ENCODE data around the gene KAZN.

KAZN gene

GRCh38 chr1:14794136-14794768 is 195.8 kb downstream of the KAZN start:
- no peak for DNase-seq (ENCODE audit: low read depth in 2 of 2)

DNA sequence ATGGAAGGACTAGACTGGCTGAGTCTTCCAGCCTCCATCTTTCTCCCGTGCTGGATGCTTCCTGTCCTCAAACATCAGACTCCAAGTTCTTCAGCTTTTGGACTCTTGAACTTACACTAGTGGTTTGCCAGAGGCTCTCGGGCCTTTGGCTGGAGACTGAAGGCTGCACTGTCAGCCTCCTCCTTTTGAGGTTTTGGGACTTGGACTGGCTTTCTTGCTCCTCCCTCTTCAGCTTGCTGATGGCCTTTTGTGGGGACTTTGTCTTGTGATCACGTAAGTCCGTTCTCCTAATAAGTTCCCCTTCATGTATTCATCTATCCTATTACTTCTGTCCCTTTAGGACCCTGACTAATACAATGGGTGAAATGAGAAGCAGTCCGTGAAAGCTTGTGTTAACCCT is 196.4 kb downstream of the KAZN start:
- DNase-seq (ENCODE audit: low read depth in 2 of 2), result no peak

- no peak for DNase-seq (ENCODE audit: low read depth in 2 of 2)
These were observed 197.1 kb downstream of the KAZN start for GRCh38 chr1:14795589-14795988.

GRCh38 chr1:14800014-14800413 is 201.5 kb downstream of the KAZN start:
- DNase-seq (ENCODE audit: low read depth in 2 of 2), result no peak

- DNase-seq (ENCODE audit: low read depth in 2 of 2), result no peak
These were observed 202.1 kb downstream of the KAZN start for GRCh38 chr1:14800500-14801076.

- no peak for DNase-seq (ENCODE audit: low read depth in 2 of 2)
These were observed 204.7 kb downstream of the KAZN start for GRCh38 chr1:14803002-14803789.

GRCh38 chr1:14804626-14805025 is 206.1 kb downstream of the KAZN start:
- DNase-seq (ENCODE audit: low read depth in 2 of 2), result no peak

- DNase-seq (ENCODE audit: low read depth in 2 of 2), result no peak
These were observed 208.3 kb downstream of the KAZN start for GRCh38 chr1:14806772-14807171.

GRCh38 chr1:14808768-14809167 is 210.3 kb downstream of the KAZN start:
- no peak for DNase-seq (ENCODE audit: low read depth in 2 of 2)

DNA sequence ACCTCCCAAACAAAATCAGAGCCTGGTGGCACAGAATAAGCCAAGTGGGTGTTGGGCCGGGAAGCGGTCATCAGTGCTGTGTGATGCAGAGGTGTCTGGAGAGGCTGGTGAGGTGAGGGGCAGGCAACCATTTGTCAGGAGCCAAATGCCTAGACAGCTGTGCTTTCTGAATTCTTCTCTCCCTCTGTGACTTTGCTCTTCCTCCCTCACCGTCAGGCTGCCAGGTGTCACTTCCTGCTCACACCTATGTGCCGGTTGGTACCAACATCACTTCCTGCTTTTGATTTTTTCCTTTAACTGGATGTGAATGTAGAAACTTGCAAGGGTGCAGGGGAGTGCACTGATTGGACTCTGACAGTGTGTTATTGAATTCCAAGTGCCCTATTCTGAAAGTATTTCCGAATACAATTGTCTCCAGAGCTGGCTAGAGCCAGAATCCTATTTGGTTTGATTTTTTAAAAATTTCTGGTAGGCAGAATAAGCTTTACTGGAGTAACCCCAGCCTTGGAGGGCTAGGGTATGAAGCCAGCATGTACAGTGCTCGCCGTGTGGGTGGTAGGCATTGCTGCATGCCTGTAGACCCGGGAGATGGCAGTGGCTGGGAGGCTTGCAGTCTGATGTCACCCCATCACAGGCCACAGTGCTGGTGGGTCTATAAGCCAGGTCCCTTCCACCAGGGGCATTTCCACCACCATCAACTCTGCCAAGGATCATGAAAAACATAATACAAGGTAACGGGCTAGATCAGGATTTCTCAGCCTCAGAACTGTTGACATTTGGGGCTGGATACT is 210.9 kb downstream of the KAZN start:
- DNase-seq (ENCODE audit: low read depth in 2 of 2), result no peak

GRCh38 chr1:14810595-14811361 is 212.3 kb downstream of the KAZN start:
- no peak for DNase-seq (ENCODE audit: low read depth in 2 of 2)

DNA sequence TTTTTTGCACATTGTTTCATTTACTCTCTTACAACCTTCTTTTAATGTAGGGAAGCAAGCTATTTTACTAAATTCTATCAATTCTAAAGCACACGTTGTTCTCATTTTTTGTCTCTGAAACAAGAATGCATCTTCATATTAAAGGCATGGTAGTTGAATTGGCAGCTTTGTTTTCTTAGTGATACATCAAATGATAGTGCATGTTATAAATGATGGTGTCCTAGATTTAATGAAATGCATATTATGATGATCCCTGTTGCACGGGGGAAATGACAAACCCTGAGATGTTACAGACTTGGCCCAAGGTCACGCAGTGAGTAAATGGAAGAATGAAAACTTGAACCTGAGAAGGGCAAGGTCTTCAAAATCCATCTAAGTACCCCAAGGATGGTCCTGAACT is 213.1 kb downstream of the KAZN start:
- DNase-seq (ENCODE audit: low read depth in 2 of 2), result no peak

DNA sequence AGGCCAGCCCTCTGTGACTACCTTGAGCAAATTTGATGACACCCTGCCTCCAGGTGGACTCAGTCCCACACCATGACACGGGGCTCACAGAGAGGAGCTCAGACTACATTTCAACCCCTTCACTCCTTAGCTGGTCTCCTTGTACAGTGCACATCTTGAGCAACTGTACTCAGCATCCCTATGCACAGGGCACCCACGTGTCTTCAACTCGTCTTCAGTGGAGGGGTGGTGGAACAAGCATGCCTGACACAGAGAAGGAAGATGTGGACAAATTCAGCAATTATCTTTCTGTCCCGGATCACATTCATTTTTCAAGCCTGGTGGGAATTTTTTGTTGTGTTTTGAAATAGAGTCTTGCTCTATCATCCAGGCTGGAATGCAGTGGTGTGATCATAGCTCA is 213.7 kb downstream of the KAZN start:
- DNase-seq (ENCODE audit: low read depth in 2 of 2), result no peak

- no peak for DNase-seq (ENCODE audit: low read depth in 2 of 2)
These were observed 216.8 kb downstream of the KAZN start for GRCh38 chr1:14815175-14815877.

DNA sequence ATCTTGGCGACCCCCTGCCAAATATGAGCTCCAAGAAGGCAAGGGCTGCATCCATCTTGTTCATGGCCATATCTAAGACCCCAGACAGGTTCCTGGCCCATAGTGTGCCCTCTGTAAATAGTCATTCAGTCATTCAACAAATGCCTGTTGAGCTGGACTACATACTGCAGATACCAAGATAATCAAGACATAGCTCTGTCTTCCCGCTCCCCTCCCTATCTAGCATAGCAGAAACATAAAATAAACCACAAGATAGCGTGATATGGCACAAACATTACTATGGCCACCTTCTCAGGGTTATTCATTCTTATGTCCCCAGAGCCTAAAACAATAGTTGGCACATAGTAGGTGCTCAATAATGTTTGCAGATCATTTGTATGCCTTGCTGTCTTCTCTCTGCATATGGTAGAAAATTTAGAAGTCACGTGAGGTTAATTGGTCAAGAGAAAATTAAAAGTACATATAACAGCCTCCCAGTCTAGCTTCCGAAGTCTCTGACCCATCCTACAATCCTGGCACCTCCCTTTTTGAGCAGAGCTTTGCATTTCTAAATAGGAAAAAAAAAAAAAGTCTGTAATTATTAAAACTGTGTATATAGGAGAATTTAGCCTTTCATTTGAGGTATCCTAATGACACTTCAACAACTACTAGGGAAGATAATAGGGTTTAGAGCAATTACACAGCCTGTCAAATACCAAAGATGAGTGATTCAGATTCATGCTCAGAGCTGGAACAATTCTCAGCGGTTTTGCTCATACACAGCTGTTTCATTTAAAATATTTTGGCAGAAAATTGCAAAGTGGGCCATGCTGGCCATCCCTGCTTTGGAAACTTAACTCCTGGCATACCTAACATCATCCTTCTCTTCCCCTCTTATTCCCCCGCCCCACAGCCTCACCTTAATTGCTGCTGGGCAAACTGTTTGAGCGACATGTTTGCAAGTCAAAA is 219.0 kb downstream of the KAZN start:
- no peak for DNase-seq (ENCODE audit: low read depth in 2 of 2)

GRCh38 chr1:14820295-14821085 is 222.0 kb downstream of the KAZN start:
- no peak for DNase-seq (ENCODE audit: low read depth in 2 of 2)

GRCh38 chr1:14822493-14822892 is 224.0 kb downstream of the KAZN start:
- no peak for DNase-seq (ENCODE audit: low read depth in 2 of 2)

DNA sequence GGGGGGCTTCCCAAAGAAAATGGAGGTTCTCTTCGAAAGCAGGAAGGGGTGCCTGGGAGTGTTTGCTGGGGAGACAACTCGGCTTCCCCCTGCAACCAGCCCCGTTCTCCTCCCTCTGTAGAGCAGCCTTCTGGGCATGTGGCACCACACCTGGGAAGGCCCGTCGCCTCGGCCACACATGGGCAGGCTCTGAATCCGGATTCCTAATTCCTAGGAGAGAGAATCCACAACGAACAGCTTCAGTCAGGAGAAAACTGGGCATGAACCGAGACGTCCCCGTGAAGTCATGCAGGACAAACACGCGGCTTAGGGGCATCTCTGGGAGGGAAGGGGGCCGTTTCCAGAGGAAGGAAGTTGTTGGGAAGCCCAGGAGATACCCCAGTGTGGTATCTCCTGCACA is 224.5 kb downstream of the KAZN start:
- DNase-seq (ENCODE audit: low read depth in 2 of 2), result no peak

DNA sequence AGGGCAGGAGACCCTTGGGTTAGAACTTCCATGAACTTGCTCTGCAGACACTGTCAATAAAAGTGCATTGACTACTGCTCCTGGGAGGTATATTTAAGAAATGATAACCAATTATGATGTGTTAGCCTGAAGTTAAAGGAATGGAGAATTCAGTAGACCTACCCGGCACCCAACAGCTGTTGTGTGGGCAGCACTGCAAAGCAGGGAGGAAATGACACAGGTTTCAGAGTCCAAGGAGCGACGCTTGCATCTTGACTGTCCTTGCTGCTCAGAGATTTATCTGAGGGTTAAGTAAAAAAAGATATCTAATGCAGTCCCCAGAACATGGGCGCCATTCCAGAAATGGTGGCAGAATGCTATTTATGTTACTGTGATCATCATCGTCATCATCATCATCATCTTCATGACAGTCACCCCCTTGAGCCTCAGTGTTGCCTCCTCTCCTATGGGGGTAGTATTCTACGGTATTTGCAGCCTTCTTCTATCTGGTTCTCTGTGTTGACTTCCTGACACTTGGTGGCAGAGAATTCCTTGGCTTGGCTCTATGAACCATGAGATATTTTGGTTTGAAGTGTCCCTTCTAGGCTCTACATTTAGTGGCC is 225.9 kb downstream of the KAZN start:
- no peak for DNase-seq (ENCODE audit: low read depth in 2 of 2)

Measured in stimulated activated CD8-positive, alpha-beta memory T cell treated with anti-CD3 and anti-CD28 coated beads, Interleukin-7, amount 100 ng/mL, for 1 hour (primary cell).